UCSD-AML1 (cell line): Measurements from ENCODE around the gene TOMM5.

Source experiments
- DNase-seq: peaks from one replicate; lab custom pipeline; 2025; ENCODE audit not compliant: unreplicated experiment; lab: John Stamatoyannopoulos, UW

Gene TOMM5

DNA sequence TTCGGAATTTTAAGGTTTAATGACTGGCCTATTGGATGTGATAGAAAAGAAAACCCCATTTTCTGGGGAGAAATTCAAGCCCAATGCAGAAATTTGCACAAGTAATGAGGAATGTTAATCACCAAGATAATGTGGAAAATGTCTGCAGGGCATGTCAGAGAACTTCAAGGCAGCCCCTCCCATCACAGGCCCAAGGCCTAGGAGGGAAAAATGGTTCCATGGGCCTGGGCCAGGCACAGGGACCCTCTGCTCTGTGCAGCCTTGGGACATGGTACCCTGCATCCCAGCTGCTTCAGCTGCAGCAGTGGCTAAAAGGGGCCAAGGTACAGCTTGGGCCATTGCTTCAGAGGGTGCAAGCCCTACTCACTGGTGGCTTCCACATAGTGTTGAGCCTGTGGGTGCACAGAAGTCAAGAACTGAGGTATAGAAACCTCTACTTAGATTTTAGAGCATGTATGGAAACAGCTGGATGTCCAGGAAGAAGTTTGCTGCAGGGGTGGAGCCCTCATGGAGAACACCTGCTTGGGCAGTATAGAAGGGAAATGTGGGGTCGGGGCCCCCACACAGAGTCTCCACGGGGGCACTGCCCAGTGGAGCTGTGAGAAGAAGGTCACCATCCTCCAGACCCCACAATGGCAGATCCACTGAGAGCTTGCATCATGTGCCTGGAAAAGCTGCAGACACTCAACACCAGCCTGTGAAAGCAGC is 28.4 kb downstream of the TOMM5 start:
- no peak for DNase-seq

DNA sequence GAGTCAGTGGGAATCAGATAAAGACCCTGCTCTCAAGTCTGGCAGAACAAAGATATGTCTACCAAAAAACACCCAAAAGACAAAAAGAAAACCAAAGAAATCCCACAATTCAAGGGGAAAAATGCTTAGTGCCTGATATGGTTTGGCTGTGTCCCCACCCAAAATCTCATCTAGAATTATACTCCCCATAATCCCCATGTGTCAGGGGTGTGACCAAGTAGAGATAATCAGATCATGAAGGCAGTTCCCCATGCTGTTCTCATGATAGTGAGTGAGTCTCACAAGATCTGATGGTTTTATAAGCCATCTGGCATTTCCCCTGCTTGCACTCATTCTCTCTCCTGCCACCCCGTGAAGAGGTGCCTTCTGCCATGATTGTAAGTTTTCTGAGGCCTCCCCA is 29.6 kb downstream of the TOMM5 start:
- DNase-seq, result no peak

DNA sequence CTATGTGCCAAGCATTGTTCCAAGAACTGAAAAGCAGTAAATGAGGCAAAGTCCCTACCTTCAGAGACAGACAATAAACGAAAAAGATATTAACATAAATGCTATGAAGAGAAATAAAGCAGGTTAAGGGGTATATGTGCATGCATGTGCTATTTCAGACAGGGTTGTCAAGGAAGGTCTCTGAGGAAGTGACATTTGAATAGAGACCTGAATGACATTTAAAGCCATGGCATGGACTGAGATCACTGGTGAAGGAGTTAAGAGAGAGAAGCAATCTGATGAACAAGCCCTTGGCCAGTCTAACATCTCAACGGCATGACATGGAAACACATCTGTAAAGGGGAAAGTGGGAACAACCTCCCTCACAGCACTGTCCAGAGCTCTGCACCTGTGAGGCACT is 30.7 kb downstream of the TOMM5 start:
- DNase-seq, result no peak

DNA sequence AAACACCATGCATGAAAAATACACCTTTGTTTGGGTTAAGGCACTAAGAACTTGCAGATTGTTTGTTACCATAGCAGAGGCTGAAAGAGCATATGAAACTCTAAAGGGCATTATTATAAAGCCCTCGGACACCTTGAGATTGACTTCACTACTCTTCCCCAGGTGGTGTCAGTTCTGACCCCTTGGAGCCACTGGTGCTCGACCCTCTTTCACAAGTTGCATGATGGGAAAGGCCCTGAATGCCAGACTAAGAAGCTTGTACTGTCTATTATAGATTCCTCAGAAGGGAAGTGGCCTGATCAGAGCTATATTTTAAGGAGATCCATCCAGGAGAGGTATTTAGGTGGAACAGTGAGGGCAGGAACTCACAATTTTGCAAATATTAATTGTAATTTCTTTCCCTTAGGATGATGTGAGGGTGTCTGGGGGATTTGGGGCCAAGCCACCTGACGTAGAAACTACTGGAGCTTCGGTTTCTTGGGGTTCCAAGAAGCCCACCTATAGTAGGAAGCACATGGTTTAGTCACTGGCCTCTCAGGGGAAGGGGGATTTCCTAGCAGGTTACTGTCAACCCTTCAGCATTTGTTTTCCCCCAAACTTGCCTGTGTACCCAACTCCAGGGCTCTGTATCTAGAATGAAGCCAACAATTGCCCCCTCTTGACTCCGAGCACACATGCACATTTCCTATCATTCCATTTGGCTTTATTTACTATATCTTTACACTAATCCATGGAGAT is 32.4 kb downstream of the TOMM5 start:
- DNase-seq, result no peak

DNA sequence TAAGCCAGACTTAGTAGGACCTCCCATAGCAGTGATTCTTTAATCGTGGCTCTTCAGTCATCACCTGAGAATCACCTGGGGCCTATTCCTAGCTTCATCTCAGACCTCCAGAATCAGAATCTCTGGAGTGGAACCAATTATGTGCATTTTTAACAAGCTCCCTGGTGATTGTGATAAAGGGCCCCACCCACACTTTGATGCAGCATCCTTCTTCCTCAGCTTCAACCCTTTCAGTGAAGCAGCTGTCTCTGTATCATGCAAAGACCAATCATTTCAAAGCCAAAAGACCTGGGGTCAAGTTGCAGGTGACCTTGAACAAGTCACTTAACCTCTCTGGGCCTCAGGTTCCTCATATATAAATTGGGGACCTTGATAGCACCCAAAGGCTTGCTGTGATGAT is 33.3 kb downstream of the TOMM5 start:
- DNase-seq, result no peak

DNA sequence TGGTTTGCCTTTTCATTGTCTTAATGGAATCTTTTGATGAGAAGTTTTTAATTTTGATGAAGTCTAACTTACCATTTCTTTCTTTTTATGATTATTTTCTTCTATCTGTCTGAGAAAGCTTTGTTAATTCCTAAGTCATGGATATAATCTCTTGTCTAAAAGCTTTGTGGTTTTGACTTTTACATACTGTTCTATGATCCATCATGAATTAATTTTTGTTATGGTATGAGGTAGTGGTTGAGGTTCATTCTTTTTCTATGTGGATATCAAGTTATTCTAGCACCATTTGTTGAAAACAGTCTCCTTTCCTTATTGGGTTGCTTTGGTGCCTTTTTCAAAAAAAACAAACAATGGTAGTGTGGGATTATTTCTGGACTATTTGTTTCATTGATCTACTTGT is 36.6 kb downstream of the TOMM5 start:
- no peak for DNase-seq

DNA sequence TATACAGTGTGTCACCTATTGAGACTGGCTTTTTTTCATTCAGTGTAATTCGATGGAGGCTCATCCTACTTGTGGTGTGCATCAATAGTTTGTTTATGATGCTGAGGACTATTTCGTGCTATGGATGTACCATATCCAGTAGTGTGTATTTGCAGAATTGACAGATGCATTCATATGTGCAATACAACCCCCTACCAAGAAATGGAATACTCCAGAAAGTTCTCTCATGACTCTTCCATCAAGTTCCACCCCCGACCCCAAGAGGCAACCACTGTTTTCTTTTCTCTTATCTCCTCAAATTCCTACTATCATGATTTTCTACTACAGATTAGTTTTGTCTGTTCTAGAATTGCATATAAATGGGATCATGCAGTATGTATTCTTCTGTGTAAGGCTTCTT is 38.1 kb downstream of the TOMM5 start:
- DNase-seq, result no peak

DNA sequence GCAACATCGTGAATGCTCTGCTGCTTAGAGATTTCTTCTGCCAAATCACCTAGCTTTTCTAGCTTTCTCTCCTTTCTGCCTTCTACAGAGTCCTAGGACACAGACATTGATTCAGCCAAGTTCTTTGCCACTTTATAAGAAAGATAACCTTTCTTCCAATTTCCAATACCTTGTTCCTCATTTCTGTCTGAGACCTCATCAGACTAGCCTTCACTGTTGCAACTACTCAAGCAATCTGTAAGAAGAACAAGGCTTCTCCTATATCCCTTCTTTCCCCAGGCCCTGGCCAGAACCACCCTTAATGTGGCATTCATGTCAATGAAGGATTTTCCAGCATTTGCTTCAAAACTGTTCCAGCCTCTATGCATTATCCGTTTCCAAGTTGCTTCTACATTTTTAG is 40.5 kb downstream of the TOMM5 start:
- no peak for DNase-seq

DNA sequence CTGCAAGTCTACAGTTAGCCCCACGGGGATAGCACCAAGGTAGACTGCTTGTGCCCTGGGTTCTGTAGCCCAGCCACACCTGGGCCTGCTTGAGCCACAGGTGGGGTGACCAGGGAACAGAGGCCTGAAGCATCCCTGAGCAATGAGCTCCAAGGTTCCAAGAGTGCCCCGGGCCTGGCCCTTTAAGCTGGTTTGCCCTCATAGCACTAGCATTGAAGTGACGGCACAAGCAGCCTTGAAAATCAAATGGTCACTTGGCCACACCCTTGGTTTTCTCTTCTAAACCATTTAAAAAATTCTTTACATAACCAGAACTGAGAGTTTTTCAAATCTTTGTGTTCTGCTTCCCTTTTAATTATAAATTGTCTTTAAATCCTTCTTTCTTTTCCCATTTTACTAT is 40.9 kb downstream of the TOMM5 start:
- no peak for DNase-seq

DNA sequence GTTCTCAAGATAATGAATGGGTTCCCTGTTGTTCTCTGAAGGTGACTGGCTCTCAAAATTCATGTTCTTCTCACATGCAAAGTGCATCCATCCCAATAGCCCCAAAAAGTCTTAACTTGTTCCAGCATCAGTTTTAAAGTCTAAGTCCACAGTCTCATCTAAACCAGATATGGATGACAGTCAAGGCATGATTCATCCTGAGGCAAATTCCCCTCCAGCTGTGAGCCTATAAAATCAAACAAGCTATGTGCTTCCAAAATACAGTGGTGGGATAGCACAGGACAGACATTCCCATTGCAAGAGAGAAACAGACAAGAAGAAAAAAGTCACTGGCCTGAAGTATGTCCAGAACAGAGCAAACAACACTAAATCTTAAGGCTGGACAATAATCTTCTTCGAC is 41.6 kb downstream of the TOMM5 start:
- DNase-seq, result no peak

DNA sequence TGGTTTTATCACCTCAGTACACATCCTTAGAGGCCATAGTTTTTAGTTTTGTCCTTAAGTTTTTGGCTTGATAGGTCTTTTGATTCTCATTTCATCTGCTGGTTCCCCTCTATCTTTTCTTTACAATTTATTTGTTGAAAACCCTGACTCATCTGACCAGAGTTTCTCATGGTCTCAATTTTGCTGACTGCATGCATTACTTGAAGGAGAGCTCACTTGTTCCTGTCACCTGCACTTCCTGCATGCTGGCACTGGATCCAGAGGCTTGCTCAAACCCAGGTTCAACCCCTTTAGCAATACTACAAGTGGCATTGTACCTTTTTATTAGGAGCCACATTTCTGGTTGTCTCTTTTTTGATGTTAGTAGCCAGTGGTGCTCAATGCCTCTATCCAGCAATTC is 42.9 kb downstream of the TOMM5 start:
- no peak for DNase-seq

DNA sequence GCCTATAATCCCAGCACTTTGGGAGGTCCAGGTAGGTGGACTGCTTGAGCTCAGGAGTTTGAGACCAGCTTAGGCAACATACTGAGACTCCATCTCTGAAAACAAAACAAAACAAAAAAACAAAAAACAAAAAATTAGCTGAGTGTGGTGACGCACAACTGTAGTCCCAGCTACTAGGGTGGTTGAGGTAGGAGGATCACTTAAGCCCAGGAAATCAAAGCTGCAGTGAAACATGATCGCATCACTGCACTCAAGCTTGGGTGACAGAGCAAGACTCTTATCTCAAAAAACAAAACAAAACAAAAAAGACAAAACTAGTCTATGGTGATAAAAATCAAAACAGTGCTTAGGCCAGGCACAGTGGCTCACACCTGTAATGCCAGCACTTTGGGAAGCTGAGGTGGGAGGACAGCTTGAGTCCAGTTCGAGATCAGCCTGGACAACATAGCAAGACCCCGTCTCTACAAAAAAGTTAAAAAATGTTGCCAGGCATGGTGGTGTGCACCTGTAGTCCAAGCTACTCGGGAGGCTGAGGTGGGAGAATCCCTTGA is 45.0 kb downstream of the TOMM5 start:
- DNase-seq, result no peak

DNA sequence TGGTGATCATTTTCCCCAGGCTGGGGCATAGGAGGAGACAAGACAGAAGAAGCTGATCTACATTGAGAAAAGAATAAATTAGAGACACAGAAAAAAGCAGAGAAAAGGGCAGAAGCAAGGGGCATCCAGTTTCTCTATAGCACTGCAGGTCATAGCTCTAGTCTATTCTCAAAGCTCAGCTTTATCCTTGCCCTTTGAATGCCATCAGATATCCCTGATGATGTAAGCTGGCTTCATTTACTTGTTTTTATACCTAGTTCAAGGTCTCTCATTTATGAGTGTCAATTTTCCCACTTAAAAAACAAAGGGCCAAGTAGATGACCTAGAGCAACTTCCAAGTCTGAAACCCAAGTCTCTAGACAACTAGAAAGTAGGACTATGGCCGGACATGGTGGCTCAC is 48.9 kb downstream of the TOMM5 start:
- no peak for DNase-seq

DNA sequence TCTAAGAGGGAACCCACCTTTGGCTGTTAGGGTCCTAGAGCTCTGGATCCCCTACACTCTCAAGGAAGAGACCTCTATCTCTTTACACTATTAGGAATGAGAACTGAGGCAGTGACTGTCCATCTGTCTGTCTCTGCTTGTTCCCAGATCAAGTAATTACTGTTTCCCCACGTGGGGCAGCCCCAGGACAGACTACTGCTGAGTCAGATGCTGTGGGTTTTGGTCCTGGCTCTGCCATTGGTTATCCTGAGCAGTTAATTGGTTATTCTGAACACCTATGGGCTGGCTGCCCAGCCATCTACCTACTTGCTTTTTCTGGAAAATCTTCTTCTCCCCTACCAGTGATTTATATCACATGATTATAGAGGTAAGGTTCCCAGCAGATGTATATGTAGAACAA is 49.5 kb downstream of the TOMM5 start:
- DNase-seq, result no peak

DNA sequence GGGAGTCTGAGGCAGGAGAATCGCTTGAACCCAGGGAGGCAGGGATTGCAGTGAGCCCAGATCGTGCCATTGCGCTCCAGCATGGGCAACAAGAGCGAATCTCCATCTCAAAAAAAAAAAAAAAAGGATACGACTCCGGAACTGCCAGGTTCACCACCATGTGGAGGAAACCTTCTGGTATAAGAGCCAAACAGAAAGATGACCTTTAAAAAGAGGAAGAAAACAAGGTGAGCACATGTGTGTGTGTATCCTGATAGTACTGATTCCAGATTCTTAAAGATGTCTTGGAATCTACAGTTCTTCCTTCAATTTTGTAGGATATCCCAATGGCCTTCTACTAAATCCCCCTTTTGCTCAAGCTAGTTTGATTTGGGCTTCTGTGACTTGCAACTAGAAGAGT is 49.9 kb downstream of the TOMM5 start:
- no peak for DNase-seq

DNA sequence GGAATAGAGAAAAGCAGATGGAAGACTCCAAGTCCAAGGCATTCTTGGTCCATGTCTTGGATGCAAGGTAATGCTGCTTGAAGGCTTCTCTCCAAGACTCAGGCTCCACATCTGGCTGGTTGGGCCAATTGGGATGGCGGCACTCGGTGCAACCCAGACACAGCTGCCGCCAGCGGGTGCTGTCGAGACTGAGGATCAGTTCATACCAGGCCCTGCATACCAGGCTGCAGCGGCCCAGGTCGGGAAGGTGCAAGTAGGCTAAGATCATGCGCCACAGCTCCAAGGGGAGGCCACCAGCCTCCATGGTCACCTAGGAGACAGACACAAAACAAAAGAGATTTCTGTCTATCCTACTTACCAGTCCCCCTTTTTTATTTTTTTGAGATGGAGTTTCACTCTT is 50.9 kb downstream of the TOMM5 start:
- no peak for DNase-seq

DNA sequence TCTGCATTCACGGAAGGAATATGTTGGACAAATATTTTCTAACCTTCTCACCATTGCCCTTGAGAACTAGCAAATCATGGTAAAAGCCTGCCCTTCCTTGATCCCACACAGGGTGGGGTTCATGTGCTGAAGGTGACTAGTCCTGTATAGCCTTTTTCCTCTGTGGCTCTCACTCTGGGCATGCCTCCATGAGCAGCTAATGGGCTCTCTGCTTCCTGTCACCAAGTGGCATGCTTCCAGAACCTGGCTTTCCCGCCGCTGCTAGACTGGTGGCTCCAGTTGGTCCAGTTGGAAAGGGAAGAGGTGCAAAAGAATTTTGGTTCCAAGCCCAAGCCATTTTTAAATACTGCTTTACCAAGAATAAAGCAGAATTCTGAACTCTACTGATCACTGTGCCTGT is 51.8 kb downstream of the TOMM5 start:
- no peak for DNase-seq

DNA sequence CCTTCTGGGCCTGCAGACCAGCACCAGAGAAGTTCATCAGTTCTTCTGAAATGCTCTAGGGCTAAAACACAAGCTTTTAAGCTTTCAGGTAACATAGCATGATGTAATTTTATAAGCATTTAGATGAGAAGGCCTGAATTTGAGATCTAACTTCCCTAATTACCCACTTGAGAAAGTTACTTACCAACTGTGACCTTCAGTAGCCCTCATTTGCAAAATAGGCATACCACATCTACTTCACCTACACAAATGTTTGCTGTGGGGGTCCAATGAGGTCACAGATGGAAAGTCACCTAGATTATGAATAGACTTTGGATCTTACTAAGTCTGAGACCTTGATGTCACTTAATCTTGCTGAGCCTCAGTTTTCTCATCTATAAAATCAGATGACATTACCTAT is 52.8 kb downstream of the TOMM5 start:
- no peak for DNase-seq
